Lower leg skin (tissue), 3 donors: ENCODE results near the gene PTGR3.

ENCODE experiments used
- CTCF ChIP-seq, 3 donors: fragments of 450-650 bp; IDR thresholded peaks; one replicate each; pipeline ENCODE4 v1.5.1; 2016; ENCODE audit warnings: antibody characterized with exemption in 3 of 3, mild to moderate bottlenecking in 3 of 3, moderate library complexity in 2 of 3
- POLR2A ChIP-seq, 2 donors: fragments of 450-650 bp; IDR thresholded peaks; one replicate each; pipeline ENCODE4 v1.6.1; 2016 to 2017; ENCODE audit warnings: antibody characterized with exemption in 2 of 2, mild to moderate bottlenecking in 1 of 2, moderate library complexity in 1 of 2

- TF ChIP-seq CTCF (IDR thresholded peaks at IDR 0.05): no peak
- no peak for TF ChIP-seq POLR2A (IDR thresholded peaks at IDR 0.05)
Observed at GRCh38 chr18:75249175-75249518, 40.2 kb upstream of the PTGR3 start.
